Glomerular visceral epithelial cell (primary cell): ENCODE data around the gene CHST11.
A peak's percentile ranks its signal among the peaks of the same experiment; 100 is the strongest.
"Not testable (repeated sequence)": the region's sequence is repeated elsewhere in the genome, so short reads cannot be mapped to it uniquely, and the experiment has no call there.

Source experiments
- DNase-seq: peaks from one replicate; pipeline ENCODE4 v3.0.0-alpha.2; 2016; ENCODE audit errors: extremely low spot score

CHST11 gene

DNA sequence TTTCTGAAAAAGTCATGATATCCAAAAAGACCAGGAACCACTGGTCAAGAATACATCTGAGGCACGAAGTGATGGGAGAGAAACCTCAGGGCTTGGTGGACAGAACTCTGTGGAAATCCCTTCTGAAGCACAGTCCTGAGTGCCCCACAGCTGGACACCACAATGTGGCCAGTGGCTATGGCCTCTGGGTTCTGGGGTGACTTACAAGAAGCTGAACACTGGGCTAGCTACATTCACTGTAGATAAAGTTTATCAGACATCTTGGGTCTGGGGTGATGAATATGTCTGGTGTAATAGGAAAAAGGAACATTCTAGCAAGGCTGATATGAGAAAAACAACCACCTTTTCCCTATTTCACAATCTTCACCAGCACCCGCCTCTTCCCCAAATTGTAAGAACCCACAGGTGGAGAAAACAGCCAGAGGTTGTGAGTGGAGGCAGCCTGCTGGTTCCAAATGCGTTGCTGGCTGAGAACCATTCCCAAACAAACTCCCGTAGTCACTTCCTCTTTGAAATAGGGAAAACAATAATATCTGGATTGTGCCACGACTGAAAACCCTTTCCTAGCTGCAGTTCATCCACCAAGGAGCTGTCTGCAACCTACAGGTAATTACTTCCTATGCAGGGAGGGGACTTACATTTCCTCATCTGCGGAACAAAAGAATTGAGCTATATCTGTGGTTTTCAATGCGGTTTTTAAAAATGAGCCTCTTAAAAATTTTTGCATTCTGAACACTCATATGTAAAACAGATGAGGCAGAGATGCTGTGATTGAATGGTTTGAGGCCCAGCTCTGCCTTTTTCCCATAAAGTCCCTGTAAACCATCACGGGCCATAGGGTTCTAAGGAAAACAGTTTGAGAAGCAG, 307.7 kb downstream of the CHST11 start:
- no peak for DNase-seq

DNA sequence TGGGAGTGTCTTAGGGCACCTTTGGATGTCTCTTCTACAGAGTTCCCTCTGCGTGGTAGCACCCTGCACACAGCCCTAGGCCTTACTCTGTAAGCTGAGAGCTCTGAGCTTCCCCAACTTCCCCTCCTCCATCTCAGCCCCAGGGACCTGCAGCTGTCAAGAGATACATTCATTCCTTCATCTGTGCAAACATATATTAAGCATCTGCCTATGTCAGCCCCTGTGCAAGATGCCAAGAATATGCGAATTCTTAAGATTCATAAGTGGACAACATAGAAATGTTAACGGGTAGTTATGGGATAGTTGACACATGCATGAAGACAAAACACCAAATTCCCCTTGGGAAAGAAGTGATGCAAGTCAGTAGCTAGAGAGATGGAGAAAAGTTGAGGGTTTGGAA, 310.5 kb downstream of the CHST11 start:
- no peak for DNase-seq

DNA sequence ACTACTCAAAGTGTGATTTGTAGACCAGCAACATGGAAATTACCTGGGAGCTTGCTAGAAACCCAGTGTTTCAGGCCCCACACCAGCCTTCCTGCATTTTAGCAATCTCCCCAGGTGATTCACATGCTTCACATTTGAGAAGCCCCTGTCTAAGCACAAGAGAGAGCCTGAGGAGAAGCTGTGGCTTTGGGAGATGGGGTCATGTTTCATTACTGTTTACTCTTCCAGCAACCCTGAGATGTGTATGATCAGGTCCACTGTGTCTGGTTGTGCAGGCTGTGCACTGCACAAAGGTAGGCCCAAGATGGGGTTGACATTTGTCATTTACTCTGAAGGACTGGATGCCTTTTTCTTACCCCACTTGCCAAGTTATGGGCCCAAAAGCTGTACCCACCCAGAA, 311.3 kb downstream of the CHST11 start:
- no peak for DNase-seq

DNA sequence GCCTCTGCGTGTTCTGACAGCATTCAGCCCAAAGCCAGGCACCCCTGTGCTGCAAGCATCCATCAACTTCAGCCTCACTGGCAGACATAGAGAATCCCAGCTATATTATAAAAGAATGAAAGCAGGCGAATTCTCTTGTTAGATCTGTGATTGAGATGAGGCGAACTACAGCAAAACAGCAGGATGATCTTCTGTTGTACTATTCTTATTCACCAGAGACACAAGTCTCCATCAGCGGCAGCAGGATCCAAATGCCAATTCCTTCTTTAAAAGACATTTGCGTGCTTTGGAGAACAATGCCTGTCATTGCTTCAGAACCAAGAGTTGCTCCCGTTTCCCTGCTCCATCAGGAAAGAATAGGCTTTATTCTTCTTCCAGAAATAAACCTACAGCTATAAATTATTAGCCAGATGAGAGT, 312.4 kb downstream of the CHST11 start:
- no peak for DNase-seq

DNA sequence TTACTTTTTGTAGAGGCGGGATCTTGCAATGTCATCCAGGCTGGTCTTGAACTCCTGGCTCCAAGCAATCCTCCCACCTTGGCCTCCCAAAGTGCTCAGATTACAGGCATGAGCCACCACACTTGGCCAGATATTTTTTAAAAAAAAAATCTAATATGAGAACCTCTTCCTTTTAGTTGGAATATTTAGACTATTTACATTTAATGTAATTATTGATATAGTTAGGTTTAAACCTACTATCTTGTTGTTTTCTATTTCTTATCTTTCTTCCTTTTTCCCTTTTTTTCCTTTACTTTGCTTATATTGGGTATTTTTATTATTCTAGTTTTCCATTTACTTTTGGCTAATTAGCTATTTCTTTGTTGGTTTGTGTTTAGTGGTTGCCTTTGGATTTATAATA, 315.6 kb downstream of the CHST11 start:
- no peak for DNase-seq

DNA sequence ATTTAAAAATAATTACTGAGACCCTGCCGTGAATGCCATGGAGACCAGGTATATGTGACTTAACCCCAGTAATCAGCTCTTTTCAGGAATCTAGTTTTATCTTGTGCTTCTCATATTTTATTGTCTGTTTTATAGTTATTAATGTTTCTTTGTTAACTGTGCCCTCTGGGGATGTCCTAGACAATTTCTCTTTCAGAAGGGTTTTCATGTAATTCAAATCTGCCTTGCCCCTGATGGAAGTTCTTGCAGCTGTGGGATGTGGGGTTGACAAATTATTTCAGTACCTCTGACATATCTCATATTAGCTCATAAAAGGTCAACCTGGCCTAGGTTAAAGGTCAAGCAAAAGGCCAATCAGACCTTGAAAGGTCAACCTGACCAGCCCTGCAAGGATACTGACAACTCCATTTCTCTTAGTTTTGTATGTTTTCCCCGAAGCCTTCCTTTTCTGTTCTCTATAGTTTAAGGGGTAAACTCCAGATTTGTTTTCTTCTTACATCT, 319.0 kb downstream of the CHST11 start:
- no peak for DNase-seq

DNA sequence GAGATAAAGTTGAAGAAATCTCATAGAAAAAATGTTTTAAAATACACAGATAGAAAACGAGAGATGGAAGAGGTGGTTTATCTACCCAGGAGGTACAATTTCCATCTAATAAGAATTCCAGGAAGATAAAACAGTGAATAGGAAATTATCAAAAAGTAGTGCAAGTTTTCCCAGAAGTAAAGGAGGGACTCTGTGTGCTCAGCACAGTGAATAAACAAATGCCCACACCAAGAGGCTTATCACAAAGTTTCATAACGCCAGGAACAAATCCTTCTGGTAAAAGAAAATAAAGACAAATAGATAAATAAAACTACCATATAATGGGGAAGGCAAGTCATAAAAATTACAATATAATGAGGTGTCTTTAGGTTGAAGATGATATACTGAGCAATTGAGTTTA, 322.4 kb downstream of the CHST11 start:
- DNase-seq: no peak

DNA sequence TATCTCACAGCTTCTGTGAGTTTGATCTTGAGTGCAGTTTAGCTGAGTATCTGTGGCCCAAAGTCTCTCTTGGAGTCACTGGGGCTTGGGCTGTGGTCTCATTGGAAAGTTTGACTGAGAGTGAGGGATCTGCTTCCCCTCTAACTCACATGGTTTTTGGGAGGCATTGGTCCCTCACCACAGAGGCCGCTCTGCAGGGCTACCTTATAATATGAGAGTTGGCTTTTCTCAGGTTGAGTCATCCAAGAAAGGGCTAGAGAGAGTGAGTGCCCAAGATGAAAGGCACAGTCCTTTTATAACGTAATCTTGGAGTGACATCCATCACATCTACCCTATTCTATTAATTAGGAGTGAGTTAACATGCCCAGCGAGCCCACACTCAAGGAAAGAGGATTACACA, 325.5 kb downstream of the CHST11 start:
- DNase-seq: no peak

DNA sequence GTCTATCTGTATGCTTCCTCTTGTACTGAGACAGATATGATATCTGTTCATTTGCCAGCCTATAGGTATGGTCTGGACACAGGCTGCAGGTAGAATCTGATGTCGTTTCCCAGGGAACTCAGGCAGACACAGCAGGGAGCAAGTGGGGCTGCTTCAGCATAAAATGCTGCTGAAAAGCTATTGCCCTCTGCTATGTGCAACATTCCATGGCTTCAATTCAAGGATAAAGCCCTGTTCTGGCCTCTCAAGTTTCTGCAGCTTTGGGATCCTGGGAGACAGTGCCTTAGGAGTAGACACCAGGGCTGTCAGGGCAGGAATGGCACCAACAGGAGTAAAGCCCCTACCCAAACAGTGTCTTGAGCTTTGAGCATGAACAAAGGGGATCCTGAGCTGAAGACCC, 327.8 kb downstream of the CHST11 start:
- no peak for DNase-seq

DNA sequence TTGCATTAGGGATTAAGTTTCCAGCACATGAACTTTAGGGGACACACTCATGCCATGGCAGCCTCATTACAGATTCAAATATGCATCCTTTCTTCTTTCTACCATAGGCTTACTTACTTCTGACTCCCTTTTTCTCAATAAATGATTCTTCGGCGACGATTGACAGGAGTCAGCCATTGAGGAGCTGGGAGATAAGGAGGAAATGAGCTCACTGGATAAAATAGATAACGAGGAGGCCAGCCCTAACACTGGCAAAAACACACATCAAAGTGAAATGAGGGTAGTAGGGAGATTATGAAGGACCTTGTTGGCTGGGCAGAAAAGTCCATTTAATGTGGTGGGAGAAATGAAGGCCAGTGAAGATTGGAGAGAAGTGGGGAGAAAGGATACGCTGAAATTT, 329.1 kb downstream of the CHST11 start:
- no peak for DNase-seq

DNA sequence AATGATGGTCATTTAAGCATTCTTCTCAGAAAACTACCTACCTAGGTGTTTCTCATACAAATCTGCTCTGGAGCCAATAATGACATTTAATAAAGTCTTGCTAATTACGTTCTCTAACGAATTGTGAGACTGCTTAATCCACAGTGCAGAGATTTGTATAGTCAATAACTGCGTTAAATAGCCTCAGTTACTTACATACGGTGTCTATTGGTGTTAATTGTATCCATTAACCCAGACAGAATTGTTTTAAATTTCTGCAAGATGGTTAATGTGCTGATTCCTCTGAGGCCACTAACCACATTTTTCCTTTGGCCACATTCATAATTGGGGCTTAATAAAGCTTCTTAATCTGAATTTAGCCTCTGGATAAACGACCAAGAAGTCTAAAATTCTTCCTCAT, 329.6 kb downstream of the CHST11 start:
- DNase-seq: no peak

DNA sequence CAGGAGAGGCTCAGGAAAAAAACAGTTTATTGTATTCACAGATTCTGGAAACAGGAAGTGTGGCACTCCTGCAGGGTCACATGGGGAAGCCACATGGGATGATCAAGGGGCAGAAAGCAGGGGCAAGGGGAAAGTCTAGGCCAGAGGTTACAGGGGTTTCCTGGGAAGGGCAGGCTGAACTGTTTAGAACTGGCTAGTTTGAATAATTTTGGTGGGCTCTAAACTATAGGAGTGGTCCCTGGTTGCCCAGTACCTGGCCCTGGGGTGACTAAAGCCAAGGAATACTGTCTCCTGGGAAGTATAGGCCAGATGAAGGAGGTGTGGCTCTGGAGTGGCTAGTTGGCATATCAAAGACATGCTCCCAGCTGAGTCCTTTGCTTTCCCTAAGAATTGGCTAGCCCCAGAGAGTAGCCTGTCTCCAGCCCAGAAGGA, 332.1 kb downstream of the CHST11 start:
- DNase-seq: no peak

DNA sequence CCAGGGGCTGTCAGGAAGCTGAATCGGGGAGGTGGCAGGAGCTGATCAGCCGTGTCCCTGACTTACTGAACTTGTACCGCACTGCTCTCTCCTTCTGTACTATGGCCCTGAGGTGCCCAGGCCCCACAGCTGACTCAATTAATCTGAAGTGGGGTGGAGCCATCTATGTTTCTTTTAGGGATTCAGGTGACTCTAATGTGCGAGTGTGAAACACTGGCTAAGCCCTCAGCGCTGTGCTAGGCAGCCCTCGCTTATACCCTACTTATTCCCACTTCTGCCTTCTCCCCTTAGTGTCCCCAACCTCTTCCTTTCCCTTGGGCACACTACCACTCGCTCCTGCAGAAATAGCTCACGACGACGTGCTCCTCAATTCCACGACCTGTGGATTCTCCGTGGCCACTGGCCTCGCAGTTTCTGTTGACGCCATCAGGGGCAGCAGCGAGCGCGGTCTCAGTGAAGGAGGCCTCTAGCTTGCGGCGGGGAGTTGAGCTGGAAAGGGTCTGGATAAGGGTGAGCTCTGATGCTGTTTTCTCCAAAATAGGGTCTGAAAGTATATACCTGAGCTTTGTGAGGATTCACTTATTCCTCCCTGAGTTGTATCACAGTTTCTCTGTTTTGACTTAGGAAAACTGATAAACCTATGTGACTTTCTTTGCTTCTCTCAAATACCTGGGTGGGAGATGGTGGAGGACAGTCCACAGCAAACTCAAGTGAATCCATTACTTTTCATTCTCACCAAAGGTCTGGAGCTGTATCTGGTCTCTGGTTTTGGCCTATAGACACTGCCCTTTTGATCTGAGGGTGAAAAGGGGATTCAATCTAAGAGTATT, 333.8 kb downstream of the CHST11 start:
- peak; percentile 6 for DNase-seq

DNA sequence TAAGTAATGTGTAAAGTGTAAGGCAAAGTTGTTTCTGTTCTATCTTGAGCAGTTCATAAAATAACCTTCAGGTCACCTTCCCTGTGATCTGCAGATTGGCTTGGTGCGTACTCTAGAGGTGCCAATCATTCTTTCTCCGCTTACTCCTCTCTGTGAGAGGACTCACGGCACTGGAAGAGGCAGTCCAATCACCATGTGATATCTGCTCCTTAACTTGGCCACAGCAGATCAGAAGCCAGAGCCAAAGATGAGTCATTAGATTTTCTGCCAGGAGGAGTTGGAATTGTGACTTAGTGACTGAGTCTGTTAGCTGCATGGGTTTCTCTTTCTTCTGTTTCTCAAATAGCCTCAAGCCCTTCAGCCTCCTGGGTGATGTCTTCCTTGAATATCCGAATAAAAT, 335.8 kb downstream of the CHST11 start:
- DNase-seq: peak; percentile 60

DNA sequence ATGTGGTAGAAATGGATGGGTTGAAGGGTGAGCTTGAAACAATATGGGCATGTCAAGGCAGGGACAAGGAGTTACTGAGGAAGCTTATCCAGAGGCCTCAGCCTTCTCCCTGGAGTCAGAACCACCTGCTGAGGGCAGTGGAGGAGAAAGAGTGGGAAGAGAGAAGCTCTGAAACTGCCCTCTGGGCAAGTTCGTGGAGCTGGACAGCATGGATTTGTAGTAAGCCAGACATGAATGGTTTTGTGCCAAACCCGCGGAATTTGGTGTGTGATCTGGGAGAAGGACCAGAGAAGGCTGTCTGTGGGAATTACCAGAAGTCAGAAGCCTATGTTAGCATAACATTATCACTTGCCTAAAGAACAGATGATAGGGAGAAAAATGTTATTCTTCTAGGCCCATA, 336.5 kb downstream of the CHST11 start:
- DNase-seq: peak; percentile 2

DNA sequence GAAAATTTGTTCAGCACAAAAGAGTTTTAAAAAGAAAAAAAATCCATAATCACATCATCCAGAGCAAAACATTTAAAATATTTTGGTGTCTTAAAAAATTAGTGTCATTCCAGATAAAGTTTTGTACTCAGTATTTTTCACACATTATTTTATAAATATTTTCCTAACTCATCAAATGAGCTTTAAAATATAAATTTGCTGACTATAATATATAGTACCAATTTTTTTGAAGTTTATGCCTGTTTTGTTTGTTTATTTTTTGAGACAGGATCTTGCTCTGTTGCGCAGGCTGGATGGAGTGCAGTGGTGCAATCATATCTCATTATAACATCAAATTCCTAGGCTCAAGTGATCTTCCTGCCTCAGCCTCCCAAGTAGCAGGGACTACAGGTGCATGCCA, 337.2 kb downstream of the CHST11 start:
- no peak for DNase-seq

DNA sequence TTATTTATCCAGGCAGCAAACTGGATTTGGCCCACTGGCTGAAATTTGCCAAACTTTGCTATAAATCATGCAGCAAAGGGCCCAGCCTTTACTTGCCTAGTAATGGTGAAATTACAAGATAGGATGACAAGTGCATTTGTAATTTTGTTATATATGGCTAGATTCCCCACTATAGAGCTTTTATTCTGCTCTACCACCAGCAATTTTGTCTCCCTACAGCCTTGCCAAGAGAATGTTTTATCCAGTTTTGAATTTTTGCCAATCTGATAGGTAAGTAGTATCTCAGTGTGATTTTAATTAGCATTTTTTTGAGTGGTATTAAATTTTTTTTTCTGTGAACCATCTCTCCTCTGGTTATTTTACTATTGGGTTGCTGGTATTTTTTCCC, 339.7 kb downstream of the CHST11 start:
- no peak for DNase-seq

DNA sequence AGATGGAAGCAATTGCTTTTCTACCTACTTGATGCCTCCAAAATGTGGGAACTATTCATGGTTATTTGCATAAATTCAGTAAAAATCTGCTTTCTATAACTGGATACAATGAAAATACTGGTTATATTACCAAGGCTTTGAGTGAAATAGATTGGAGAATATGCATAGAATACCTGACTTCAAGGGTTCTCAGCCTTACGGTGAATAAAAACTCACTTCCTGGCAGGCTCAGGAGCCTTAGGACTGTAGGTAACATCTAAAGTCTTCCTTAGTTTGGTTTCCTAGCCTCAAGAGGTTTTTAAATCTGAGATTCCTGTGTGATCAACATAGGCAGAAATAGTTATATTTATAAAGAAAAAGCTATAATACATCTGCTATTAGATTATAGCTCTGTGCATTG, 342.7 kb downstream of the CHST11 start:
- no peak for DNase-seq

DNA sequence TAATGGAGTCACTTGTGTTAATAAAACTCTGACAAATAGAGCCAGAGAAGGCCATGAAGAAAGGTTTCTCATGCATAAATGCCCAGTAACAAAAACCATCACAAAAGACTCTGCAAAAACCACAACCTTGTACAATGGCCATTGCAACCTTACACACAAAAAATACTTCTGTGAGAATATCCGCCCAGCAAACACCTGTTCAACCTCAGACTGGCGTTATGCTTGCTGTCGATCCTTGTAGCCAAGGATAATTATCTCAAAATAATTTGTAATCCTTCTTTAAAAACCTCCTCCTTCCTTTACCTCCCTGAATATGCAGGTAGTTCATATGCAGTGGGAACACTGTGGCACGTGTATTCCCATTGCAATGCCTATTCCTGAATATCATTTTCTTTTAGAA, 344.3 kb downstream of the CHST11 start:
- no peak for DNase-seq

DNA sequence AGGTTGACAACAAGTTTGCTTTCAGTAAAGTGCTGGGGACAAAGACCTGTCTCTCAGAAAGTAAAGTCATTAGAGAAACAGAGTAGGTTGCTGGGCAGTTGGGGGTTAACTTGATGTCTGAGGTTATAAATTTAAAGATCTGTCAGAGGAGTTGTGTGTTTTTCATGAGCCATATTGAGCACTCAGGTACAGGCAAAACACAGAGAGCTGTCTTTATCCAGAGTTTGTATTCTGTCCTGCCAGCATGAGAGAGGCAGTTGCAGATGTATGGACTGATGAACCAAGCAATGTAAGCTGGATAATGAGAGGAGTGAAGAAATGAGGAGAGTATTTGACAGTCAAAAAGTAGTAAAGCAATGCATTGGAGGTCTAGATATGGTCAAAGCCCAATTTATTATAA, 344.7 kb downstream of the CHST11 start:
- DNase-seq: no peak

DNA sequence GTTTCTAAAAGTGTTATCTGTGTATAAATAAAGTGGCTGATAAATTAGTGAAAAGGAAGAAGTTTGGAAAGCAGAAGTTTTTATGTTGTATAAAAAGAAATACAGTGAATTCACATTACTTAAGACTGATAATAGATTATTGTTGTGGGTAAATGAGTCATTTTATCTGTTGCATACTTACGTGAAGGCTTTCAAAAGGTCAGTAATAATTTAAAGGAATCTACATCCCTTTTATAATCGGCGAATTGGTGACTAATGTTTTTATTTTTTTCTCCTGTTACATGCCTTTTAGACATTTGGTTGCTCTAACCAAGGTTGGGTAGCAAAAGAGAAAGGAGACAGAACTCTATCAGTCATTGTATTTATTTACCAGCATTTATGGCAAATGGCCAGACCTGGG, 345.5 kb downstream of the CHST11 start:
- no peak for DNase-seq

DNA sequence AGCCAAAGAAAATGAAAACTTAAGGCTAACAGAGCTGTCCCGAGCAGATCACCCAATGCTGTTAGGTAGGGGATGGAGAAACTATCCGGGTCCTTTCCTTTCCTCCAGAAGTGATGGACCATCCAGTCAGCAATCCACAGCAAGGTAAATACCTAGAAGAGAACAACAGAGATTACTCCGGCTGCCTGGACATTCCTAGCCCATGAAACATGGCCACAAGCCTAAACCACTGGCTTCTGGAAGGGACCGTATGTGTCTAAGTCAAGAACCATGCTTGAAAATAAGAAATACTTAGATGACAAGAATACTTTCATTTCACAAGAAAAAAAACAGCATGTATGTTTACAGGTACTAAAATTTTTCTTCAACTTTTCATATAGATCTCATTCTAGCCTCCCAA, 348.4 kb downstream of the CHST11 start:
- peak; percentile 75 for DNase-seq

DNA sequence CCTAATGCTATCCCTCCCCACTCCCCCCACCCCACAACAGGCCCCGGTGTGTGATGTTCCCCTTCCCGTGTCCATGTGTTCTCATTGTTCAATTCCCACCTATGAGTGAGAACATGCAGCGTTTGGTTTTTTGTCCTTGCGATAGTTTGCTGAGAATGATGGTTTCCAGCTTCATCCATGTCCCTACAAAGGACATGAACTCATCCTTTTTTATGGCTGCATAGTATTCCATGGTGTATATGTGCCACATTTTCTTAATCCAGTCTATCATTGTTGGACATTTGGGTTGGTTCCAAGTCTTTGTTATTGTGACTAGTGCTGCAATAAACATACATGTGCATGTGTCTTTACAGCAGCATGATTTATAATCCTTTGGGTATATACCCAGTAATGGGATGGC, 349.4 kb downstream of the CHST11 start:
- DNase-seq: not testable (repeated sequence)
